Measurements from ENCODE around the gene CNTN4. TPM values are rescaled to one million over a fixed set of nuclear protein-coding genes. Genes with fewer than 3 reads are reported as not detected.

The CNTN4 gene
- total and polyA plus RNA-seq, 2 of the 8 experiments (the other 6 are each of a cell fraction or from before 2014, with no cell fraction given), result 0.41 to 2.2 TPM

DNA sequence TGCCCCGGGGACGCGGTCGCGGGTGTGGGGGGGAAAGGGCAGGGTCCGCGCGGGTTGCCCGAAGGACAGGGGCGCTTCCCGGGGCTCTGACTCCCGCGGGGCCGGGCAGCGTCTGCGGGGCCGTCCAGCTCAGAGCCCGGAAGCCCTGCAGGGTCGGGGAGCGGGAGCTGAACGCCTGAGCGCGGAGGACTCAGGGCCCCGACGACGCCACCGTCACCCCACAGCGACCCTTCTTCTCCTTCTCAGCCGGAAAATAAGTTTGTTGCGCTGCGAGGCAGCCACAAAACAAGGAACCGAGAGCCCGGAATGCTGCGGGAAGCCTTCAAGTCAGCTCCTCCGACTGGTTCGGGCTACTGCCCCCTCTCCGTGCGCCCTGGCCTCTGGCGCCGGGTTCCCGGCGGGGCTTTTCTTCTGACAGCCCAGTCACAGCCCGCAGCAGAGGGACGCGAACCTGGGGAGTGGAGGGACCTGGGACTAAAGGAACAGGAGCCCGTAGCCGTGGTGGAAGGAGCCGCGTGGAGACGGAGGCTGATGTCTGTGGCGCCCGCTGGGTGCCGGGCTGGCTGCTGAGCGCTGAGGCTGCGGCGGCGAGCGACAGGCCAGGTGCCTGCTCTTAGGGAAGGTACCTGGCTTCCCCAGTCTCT, 484 bp downstream of the CNTN4 start:
- no peak overlapping the region for H4K5ac ChIP-seq (ENCODE audit: insufficient read length, low read depth, low read length)
- H3K14ac ChIP-seq (ENCODE audit: insufficient read length), result no peak overlapping the region
- CTCF ChIA-PET (ENCODE audit: partially characterized antibody), result interaction anchor here (0.7 to 1.2 kb wide), 3 partner anchors 51 to 1012 kb away, joined by 3 to 4 read pairs (median 3); no protein-coding TSS in a partner anchor
- H2AFZ ChIP-seq (ENCODE audit: low read length), result peak overlapping the region; percentile 43
- peak overlapping the region; percentile 79 for H4K8ac ChIP-seq (ENCODE audit: extremely low read depth, insufficient read depth, low read length)
- H3K9ac ChIP-seq (replicated peaks in 1 of 4; ENCODE audit: extremely low read depth in 1 of 4, low read depth in 3 of 4, low read length in 3 of 4), result peak overlapping the region in 1 of 4 experiments; percentile 15; a peak in 1 of 7 replicates
- no peak overlapping the region for H2BK5ac ChIP-seq (ENCODE audit: low read depth, low read length)
- H3K79me1 ChIP-seq (ENCODE audit: low read depth, low read length), result no peaks in the 10 kb centered on the region
- H3K4me3 ChIP-seq (ENCODE audit: extremely low read depth in 1 of 4, insufficient read depth in 2 of 4, low read depth in 3 of 4, low read length in 4 of 4), result peak overlapping the region; percentile 54 to 67 (median 61)
- no peak overlapping the region for H2BK20ac ChIP-seq (ENCODE audit: low read length)
- no peaks in the 10 kb centered on the region for H3K79me2 ChIP-seq (ENCODE audit: control insufficient read depth in 1 of 2, insufficient read depth in 2 of 2, low read length in 2 of 2)
- H3K36me3 ChIP-seq (ENCODE audit: control insufficient read depth in 2 of 4, insufficient read depth in 4 of 4, low read length in 3 of 4), result no peaks in the 10 kb centered on the region
- H3K9me3 ChIP-seq (ENCODE audit: insufficient read depth in 2 of 2, low read depth in 1 of 2, low read length in 1 of 2), result no peaks in the 10 kb centered on the region
- peaks cover 1 to 2% of the 10 kb centered on the region in 2 experiments for H4K20me1 ChIP-seq (replicated peaks in 1 of 2; ENCODE audit: control insufficient read depth in 1 of 2, insufficient read depth in 2 of 2, low read length in 2 of 2)
- no peak for FAIRE-seq
- DNase-seq (ENCODE audit: low read depth in 1 of 2, low spot score in 2 of 2), result peak in 1 of 2 experiments; percentile 79
- H3K56ac ChIP-seq (replicated peaks; ENCODE audit: insufficient read length, low read depth, low read length), result no peak overlapping the region
- WGBS, 2 experiments (ENCODE audit: extremely low coverage in 1 of 2, insufficient coverage in 1 of 2, insufficient read length in 1 of 2, insufficient replicate concordance in 2 of 2, low coverage in 1 of 2, low lambda C conversion rate in 2 of 2, missing lambda C conversion rate in 1 of 2), result 2% methylated on average over 34 of the region's 58 CpGs; no CpG with 5 or more reads in 1 of the 2 experiments
- H3K4ac ChIP-seq (replicated peaks; ENCODE audit: insufficient read length, low read depth, low read length), result no peak overlapping the region
- no peak overlapping the region for H2BK120ac ChIP-seq (replicated peaks; ENCODE audit: low read depth, low read length)
- H2BK12ac ChIP-seq (ENCODE audit: low read depth, low read length), result no peak overlapping the region
- H2BK15ac ChIP-seq (ENCODE audit: low read length), result no peak overlapping the region
- no peak overlapping the region for H4K91ac ChIP-seq (replicated peaks; ENCODE audit: insufficient read length, low read length)
- no peak overlapping the region for H2AK5ac ChIP-seq (ENCODE audit: low read depth, low read length)
- H3K18ac ChIP-seq (ENCODE audit: extremely low read depth, low read length), result peak overlapping the region; percentile 71
- no peak overlapping the region for H3K27ac ChIP-seq (ENCODE audit: low read depth, low read length)
- peaks cover 16% of the 10 kb centered on the region; the same call in 1 of the 2 replicates for H3K23me2 ChIP-seq (ENCODE audit: low read depth, low read length)
- POLR2A ChIA-PET (ENCODE audit: partially characterized antibody), result no interaction called here
- H3K23ac ChIP-seq (ENCODE audit: insufficient read length), result no peak overlapping the region
- peaks cover 0 to 10% (median 0%) of the 10 kb centered on the region in 4 experiments; a peak in 2 of 7 replicates for H3K4me1 ChIP-seq (replicated peaks in 1 of 4; ENCODE audit: control insufficient read depth in 3 of 4, insufficient read depth in 4 of 4, low read length in 3 of 4)
- peaks cover 10 to 47% (median 39%) of the 10 kb centered on the region in 4 experiments for H3K27me3 ChIP-seq (replicated peaks in 1 of 4; ENCODE audit: control insufficient read depth in 3 of 4, extremely low read depth in 1 of 4, insufficient read depth in 3 of 4, low read length in 3 of 4)
- peak overlapping the region; percentile 73 to 95 for H3K4me2 ChIP-seq (ENCODE audit: insufficient read depth in 1 of 2, low read depth in 2 of 2, low read length in 2 of 2)
- TF ChIP-seq RFX5 (IDR thresholded peaks at IDR 0.05; ENCODE audit: borderline replicate concordance, low read depth, low read length) (no peak), CTBP2 (IDR thresholded peaks at IDR 0.05; ENCODE audit: borderline replicate concordance, insufficient read depth, insufficient read length, low read length) (no peak), ASH2L (IDR thresholded peaks at IDR 0.05; ENCODE audit: low read length) (peak; percentile 54), RBBP5 (IDR thresholded peaks at IDR 0.05; ENCODE audit: borderline replicate concordance, low read depth, low read length) (0 out of 2 replicates have a peak, but pooled peaks have one; percentile 54), HDAC2 (IDR thresholded peaks at IDR 0.05; ENCODE audit: borderline replicate concordance in 1 of 2, low read depth in 2 of 2, low read length in 2 of 2) (0 out of 4 replicates have a peak, but pooled peaks of 1 of the 2 experiments have one; percentile 11), BCL11A (IDR thresholded peaks at IDR 0.05; ENCODE audit: low read depth in 2 of 2, low read length in 2 of 2) (no peak), SP1 (IDR thresholded peaks at IDR 0.05; ENCODE audit: low read depth, low read length) (peak; percentile 85), JUN (IDR thresholded peaks at IDR 0.05; ENCODE audit: low read depth, low read length) (no peak), EZH2 (IDR thresholded peaks at IDR 0.05; ENCODE audit: low read depth, low read length, severe bottlenecking) (no peak), TAF7 (optimal IDR thresholded peaks at IDR 0.05; ENCODE audit: borderline replicate concordance, low read depth, low read length) (peak; percentile 56), KDM4A (IDR thresholded peaks at IDR 0.05; ENCODE audit: low read depth, low read length, severe bottlenecking) (peak; percentile 89), TAF1 (IDR thresholded peaks at IDR 0.05; ENCODE audit: low read depth, low read length) (peak; percentile 39; the same call in 1 of the 2 replicates)
